Activated gamma-delta T cell treated with anti-CD3 and anti-CD28 coated beads, Interleukin-2, amount 50 U/mL, for 16 hours (primary cell): ENCODE data around the gene PLXDC1.

ENCODE experiments used
- DNase-seq: peaks from one replicate; pipeline ENCODE4 v3.0.0-alpha.2; 2020; ENCODE audit warnings: low read depth

Gene PLXDC1

DNA sequence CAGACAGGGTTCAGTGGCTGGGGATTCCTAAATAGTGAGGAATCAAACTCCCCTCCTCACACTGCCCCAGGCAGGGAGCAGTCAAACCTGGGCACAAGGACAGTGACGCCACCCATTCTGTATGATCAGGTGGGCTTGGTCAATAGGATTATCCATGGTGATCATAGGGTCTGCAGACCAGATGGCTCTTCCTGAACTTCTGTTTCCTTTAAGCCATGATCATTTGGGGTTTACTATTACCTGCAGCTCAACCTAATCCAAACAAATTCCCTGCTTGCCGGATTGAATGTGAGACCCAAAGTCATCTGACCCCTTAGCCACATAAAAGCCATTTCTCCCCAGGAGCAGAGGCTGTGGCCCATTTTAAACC lies 54.3 kb downstream of the PLXDC1 start:
- no peak for DNase-seq

DNA sequence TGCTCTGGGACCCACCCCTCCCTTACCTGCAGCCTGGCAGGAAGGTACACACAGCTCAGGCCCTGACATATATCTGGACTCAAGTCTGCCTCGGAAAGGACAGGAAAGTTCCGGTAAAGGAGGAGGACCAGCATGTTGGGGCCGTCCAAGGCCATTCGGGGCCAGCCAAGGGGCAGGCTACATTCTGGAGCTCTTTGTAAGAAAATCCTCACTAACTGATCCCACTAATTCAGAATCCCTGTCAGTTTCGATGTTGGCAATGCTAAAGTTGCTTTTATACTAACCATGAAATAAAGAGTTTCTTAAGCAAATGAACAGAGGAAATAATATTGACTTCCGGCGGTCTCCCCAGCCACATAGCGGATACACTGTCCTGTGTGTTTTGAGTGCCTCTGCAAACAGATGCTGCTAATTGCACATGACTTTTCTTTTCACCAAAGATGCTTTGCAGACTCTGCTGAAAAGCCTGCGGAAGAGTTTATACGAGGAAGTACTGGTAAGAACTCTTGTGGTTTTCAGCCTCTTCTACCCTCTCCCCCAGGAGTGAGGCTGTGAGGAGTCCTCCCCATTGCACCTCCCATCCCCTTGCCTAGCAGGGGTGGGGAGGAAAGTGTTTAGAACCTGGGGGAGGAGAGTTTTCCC lies 54.8 kb downstream of the PLXDC1 start:
- DNase-seq = peak; percentile 11

DNA sequence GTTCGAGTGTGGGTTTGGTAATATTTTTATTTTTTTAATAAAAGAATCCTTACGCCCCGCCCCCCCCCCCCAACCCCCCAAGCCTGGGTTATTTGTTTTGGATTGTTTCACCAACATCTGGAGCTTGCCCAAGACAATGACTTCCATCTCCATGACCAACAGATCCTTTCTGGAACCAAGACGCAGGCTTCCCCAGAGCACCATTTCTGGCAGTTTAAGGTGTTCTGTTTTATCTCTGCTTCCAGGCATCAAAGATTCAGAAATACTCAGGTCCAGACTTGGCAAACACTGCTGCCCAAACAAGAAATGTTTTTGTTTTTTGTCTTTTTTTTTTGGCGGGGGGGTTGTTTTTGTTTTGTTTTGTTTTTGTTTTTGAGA lies 56.1 kb downstream of the PLXDC1 start:
- DNase-seq = no peak

DNA sequence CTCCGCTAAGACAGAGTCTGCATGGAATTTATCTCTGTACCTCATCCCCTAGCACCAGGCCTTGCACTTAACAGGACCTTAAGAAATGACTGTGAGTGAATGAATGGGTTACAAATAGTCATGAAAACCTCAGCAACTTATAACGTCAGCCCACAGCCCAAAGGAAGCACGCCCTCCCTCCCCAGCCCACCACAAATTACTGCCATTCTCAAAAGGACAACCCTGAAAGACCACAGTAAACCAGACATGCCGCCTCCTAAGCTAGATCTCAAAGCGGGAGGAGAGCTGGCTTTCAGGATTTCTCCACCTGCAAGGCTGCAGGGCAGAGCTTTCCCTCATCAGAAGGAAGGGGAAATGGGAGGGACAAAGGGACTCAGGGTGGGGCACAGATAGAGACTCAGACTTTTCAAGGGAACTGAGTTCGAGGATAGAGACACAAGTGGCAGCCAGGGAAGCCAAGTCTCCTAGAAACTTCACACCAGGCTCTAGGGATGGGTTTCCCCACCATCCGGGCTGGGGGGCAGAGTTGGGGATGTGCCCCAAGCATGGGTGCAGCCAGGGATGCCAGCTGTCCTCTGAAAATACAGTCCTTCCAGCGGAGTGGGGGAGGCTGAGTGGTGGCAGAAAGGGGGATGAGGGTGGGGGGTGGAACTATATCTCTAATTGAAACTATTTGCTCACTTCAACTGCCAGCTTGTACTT lies 56.7 kb downstream of the PLXDC1 start:
- peak; percentile 19 for DNase-seq

DNA sequence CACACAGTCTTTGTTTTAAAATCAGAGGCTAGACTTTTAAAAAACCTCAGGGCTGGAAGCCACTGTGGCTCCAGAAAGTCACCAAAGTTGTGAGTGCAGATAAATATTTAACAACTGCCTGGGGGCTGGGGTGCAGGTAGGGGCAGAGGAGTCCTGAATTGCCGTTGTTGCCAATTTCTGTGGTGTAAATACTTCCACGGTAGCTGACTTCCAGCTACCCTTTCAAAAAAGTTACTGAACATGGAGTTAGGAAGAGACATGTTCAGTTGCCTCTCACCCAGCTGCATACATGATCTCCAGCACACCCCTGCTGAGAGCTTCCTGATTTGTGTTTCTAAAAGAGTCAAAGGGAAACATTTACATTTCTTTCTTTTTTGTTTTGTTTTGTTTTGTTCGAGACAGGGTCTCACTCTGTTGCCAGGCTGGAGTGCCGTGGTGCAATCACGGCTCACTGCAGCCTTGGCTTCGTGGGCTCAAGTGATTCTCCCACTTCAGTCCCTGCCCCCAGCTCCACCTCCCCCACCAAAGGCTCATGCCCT lies 58.7 kb downstream of the PLXDC1 start:
- no peak for DNase-seq

DNA sequence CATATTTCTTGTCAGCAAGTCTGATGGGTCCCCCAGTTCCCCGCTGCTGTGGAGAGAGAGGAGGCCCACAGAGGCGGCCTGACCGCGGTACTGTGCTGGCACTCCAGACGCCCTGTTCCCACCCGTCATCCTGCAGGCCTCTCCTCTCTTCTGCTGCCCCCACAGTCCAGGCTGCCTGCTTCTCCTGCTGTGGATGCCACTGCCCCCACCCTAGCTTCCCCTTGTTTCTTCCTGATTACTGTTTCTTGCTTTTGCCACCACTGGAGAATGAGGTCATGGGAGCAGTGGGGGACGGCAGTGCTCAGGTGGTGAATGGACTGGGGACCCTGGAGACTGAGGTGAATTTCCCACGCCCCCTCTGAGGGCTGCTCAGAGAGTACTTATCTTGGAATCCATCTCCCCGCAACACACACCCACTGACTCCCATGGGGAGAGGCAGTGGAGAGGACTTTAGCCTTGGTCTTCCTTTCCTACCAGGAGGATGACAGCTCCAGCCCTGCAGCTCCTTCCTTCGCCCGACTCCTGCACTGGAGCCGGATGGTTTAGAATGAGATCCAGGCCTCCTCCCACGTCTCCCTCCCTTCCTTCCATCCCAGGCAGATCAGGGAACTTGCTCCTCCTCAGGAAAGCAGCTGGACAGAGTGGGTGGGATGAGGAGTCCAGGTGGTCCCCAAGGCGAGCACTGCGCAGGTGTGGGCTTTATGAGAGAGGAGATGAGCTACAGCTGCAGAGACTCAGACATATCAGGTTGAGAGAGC lies 60.4 kb downstream of the PLXDC1 start:
- DNase-seq = no peak

DNA sequence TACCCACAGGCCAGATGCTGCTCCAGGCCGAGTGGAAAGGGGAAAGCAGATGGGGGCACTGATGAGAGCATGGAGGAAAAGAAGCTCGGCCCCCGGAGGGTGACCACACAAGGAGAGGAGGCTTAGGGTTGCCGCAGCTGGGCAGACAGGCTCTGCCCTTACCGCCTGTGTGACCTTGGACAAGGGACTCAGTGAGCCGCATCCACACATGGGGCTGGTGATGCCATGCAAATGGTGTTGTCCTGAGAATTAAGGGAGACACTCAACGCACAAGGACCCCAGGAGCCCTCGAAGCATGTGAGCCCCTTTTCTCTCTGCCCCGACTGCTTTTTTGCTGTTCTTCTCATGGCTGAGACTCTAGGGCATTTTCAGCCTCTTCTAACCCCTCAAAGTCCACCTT lies 61.0 kb downstream of the PLXDC1 start:
- DNase-seq = no peak

DNA sequence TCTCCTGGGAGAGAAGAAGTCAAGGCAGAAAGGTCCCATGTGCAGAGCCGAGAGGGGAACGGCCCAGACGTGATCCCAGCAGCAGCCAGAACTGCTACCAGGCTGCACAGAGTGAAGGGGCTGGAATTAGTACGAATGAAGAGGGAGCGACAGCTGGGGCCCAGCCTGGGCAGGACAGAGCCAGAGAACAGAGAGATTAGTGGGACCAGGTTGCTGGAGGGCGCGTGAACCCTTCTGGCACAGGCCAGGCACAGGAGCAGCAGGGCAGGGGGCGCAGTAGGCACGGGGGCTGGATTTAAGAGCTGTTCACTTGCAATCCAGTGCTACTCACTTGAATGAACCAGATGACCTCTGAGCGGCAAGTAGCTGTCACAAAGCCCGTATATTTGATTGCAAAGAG lies 66.9 kb downstream of the PLXDC1 start:
- DNase-seq = no peak

DNA sequence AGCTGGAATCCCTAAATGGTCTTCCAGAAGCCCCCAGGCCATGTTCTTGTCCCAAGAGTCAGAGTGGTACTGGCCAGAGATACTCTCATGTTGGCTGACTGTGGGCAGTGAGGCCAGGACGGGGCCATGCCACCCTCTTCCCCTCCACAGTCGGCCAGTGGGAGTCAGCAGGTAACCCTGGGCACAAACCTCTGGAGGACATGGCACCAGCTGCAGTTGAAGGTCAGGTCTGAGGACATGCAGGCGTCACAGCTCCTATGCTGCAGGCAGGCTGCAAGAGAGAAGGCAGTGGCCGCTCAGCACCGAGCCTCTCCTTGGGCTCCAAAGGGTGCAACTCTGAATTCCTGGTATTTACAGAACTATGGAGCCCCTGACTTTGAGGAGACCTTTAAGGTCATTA lies 68.2 kb downstream of the PLXDC1 start:
- DNase-seq = no peak

DNA sequence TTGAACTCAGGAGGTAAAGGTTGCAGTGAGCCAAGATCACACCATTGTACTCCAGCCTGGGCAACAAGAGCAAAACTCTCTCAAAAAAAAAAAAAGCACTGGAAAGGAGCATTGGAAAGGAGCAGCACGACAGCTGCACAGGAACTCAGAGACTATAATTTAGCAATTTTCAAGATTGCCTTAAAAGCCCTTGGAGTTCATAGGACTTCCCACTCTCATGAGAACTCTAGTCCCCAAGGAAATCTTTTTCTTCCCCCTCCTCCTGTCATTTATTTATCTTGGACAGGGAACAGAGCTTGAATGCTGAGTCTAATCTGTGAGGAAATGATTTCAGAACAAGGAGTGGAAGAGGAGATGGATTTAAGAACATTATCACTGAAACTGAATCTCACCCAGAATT lies 69.0 kb downstream of the PLXDC1 start:
- no peak for DNase-seq

DNA sequence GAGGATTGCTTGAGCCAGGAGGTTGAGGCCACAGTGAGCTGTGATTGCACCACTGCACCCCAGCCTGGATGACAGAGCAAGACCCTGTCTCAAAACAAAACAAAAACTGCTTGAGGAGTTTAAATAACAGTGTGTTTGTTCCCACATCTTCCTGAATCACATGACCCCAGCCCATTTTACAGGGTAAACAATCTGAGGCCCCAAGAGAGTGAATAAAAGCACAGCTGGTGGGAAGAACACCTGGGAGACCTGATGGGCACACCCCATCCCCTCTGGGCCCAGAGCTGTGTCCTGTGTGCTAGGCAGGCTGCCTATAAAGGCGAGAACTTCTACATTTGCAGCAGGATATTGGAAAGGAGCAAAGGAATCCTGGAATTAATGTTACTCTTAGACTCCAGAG lies 69.6 kb downstream of the PLXDC1 start:
- DNase-seq = no peak

DNA sequence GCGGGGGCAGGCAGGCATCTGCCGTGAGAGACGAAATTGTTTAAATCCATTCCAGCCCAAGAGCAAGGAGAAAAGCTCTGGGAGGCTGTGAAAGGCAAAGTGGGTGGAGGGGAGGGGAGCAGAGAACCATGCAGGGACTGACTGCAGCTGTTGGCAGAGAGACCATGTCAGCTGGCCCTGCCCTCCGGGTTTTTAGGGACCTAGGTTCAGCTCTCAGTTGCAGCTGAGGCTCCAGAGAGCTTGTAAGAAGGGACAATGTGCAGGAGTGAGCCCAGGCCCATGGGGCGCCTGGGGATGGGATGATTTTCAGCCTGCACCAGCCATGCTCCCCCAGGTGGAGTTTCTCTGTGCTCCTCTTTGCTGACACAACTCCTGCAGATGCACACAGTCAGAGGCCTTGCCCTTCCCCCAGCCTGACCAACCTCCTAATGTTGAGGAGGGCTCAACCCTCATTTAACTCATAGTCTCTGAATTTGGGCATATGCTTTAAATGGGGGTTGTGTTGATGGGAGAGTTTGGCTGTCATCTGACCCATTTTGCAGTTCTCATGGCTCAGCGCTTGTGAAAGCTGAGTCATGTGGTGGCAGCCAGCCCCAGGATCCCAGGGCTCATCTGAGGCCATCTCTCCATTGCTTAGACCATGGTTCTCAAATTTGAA lies 70.9 kb downstream of the PLXDC1 start:
- no peak for DNase-seq

DNA sequence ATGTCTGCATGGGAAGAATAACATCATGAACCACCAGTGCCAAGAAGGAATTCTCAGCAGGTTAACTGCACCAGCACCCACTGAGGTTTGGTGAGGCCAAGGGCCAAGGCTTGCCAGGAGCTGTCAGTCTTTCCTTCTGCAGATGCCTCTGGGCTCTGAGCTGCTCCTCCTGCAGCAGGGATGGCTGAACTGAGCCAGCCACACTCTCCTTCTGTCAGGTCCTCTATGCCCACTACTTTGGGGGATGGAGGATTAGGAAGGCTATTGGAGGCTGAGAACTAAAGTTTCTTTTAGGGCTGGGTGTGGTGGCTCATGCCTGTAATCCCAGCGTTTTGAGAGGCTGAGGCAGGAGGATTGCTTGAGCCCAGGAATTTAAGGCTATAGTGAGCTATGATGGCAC lies 71.6 kb downstream of the PLXDC1 start:
- DNase-seq = no peak

DNA sequence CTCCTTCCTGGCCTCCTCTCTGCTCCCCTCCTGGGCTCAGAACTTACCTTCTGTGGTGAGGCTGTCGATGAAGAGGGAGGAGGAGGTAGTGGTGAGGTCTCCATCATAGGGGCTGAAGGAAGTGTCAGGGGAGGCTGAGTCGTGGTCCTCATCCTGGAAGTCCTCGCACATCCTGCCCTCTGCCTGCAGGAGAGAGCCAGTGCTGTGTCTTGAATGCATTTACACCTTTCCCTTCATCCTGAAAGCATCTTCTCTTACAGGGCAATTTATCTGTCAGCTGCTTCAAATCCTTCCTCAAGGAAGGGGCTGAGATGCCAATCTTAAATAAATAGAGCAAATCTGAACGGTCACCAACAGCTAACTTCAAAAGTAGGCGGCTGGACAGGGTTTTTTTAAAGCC lies 73.6 kb downstream of the PLXDC1 start:
- no peak for DNase-seq

DNA sequence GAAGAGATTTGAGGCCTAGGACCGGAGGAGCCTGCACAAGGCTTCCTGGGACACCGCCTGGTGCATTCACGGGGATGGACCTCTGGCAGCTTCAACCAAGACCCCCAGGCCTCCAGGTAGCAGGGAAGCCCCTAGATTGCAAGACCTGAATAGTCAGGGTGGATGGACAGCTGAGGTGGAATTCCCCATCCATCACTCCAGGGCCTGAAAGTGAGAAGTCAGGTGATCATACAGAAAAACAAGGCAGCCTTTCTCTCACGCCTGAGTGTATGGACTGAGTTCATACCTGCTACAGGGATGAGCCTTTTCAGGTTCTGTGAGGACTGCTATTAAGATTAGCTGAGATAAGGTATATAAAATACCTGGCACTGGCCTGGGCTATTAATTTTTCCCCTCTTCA lies 74.2 kb downstream of the PLXDC1 start:
- DNase-seq = no peak

DNA sequence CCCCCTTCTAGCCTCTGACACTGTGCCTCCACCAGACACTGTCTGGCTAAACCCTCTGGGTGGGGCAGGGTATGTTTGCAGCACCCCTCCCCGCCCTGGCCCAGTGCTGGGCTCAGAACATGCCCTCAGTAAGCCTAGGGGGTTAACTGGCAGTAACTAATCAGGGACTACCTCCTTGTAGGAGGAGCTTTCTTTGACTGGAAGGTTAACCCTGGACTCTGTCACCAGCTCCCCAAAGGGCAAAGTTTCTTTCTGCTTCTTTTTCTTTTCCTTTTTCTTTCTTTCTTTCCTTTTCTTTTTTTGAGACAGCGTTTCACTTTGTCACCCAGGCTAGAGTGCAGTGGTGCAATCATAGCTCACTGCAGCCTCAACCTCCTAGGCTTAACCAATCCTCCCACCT lies 76.8 kb downstream of the PLXDC1 start:
- DNase-seq = no peak

DNA sequence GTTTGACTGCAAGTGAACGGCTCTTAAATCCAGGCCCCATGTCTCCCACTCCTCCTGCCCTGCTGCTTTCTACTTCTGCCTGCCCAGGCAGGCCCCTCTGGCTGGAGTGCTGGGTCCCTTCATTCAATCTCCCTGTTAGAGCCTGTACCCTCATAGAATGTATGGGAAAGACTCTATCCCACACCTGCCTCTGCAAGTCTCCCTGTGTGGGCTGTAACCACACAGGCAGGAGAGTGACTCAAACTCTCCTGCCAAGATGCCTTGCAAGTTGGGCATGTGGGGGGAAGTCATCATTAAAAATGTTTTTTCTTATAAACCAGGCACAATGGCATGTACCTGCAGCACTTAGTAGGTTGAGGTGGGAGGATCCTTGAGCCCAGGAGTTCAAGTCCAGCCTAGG lies 77.5 kb downstream of the PLXDC1 start:
- DNase-seq = no peak

DNA sequence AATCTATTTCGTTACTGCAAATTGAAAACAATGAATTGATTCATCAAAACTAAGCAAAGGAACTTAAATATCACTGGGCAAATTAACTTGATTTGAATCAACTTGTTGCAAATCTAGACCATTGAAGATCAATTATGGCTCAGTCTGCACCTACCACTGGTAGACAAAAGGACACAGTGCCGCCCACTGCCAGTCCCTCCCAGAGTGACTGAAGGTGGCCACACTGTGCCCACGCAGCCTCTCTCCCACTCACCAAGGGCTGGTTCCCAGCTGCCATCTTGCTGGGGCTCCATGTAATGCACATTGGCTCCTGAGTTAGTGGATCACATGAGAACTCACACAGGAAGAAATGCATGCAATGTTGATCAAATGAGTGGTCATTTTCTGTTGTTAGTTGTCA lies 78.1 kb downstream of the PLXDC1 start:
- DNase-seq = no peak

DNA sequence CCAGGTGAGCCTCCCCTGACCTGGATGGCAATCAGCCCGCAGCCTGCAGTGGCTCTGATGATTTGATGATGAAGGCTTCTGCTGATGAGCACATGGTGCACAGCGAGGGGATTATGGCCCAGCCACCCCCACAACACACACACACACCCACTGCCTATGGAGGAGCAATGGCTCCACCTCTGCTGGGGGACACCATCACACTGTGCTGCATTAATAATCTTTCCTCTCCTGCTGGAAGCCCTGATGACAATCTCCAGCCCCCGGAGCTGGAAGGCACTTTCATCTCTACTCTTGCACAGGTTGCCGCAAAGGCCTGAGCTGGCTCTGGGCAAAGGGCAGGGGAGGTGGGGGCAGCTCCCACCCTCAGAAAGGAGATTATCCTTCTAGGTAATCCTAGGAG lies 79.9 kb downstream of the PLXDC1 start:
- no peak for DNase-seq

DNA sequence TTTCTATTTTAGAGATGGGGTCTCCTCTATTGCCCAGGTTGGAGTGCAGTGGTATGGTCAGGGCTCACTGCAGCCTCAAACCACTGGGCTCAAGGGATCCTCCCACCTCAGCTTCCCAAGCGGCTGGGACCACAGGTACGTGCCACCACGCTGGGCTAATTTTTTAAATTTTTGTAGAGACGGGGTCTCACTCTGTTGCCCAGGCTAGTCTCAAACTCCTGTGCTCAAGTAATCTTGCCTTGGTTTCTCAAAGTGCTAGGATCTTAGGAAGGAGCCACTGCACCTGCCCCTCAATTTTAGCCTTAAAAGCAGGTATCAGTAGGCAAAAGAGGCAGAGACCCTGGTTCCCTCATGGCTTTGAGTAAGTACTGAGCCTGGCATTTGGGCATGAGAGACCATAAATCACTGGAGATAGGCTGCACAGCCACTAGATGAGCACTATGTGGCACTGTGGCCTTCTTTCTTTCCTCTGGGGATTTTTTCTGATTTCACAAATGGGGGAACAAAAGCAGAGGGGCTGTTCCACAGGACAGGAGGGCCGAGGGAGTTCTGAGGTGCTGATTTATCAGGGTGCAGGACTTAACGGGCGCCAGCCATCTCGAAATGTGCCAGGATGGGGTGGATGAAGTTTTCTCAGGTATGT lies 82.2 kb downstream of the PLXDC1 start:
- no peak for DNase-seq

DNA sequence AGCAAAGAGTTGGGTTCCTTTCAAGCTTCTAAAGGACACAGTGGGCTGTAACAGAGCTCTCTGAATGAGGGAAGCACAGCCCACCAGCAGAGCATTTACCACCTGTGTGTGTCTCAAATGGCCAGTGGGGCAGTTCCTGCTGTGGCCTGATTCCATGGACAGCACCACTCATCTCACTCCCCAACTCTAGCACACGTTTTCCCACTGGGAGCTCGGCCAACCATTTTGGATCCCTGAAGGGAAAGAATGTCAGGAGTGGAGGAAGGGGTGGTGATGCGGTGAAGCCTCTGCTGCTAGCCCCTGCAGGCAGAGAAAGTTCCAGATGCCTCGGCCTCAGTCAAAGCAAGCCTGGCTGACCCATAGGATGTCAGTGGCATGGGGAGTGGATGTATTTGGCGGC lies 86.6 kb downstream of the PLXDC1 start:
- DNase-seq = no peak

DNA sequence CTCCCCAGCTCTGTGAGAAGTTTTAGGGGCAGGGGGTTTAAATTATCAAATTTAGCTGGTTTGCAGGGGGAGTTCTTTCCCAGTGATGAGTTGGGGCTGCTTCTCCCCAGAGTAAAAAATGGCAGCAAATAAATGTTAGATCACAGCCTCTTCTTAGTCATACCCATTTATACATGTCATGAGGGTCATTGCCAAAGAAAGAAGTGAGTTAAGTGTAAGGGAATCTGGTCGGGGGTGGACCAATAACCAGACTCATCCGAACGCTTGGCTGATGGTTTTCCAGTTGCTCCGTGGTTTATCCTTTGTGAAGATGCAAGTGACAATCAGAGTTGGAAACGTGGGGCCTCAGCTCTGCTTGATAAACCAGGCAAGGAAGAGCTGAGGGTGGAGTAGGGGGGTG lies 87.1 kb downstream of the PLXDC1 start:
- DNase-seq = no peak
